Measurements from ENCODE around the gene ROGDI.

The ROGDI gene

DNA sequence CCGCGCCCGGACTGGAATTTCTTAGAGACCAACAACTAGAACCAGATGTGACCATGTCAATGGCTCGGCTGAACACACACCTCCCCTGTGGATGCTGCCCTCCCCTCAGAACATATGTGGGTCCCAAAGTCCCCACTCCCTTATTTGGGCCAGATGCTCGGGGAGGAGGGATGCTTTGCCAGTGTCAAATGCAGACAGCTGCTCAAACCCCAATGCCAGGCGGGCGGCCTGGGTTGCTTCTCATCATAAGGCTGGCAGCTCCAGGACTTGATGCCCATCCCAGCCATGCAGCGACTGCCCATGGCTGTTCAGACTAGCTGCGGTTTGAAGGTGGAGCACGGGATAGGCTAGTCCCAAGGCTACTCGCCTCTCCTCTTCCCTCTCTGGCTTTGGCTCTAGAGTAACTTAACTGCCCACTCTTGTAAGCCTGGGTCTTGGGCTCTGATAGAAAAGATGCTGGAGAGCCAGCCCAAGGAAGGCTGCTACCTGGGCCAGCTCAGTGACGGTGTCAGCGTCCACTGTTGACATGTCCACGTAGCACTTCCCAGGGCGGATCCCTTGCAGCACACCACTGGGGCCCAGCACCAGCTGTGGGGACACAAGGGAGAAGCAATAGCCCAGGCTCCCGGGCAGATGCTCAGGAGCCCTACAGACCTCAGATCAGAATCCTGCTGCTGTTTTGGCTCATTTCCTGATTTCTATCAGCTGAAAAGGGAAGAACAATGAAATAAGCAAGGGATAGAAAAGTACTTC, 11.0 kb upstream of the ROGDI start:
- DNase-seq (ENCODE audit: low read depth) = no peak

DNA sequence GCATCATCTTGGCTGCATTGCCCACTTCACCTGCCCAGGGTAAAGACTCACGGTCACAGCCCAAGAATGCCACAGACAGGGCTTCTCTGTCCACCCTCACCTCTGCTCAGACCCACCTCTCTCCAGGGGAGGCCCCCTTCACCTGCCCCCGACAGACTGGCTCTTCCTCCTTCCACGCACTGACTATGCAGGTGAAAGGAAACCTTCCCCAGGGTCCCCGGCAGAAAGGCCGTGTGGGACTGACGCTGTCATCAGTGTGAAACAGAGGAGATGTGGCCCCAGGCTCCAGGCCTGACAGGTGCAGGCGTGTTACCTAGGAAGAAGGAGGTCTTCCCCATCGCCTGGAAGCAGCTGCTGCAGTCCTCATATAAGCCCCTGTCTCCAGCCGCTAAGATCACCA, 9.3 kb upstream of the ROGDI start:
- DNase-seq (ENCODE audit: low read depth) = no peak

DNA sequence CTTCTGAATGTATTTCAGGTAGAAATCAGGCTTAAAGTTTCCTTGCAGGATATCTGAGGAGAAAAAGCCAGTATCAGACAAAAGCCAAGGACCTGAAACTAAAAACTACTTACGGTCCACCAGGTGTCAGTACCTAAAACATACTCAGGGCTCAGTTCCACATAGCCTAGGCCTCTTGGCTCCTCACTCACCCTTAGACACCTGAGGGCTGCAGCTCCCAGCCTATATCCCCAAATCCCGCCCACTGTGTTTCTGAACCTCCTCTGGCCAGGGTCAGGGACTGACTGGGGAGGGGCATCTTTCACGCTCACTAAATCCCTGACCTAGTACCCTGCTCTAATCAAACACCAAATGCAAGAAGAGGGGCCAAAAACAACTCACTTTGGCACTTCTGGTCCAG, 8.8 kb upstream of the ROGDI start:
- no peak for DNase-seq (ENCODE audit: low read depth)

DNA sequence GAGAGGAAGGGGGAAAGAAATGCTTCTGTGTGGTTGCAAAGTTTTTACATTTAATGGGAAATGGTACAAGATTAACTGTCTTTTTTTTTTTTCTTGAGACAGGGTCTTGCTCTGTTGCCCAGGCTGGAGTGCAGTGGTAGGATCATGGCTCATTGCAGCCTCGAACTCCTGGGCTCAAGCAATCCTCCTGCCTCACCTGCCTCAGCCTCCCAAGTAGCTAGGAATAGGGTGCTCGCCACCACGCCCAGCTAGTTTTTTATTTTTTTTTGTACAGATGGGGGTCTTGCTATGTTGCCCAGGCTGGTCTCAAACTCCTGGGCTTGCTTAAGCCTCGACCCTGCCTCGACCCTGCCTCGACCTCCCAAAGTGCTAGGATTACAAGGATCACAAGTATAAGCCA, 3.8 kb upstream of the ROGDI start:
- no peak for DNase-seq (ENCODE audit: low read depth)

DNA sequence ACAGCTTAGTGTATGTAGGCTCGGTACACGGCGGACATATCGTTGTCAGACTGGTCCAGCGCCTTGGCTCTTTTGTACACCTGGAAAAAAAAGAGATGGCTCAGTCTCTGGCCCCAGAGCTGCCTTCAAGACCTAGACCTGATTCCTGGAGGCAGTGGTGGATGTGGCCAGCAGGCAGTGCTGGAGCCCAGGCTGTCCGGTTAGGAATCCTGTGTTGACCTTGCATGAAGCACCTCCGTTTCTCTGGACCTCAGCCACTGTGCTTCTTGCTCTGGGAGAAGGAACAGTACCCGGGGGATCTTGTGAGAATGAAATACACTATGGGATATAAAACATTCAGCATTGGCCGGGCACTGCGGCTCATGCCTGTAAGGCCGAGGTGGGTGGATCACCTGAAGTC, 2.8 kb upstream of the ROGDI start:
- no peak for DNase-seq (ENCODE audit: low read depth)

DNA sequence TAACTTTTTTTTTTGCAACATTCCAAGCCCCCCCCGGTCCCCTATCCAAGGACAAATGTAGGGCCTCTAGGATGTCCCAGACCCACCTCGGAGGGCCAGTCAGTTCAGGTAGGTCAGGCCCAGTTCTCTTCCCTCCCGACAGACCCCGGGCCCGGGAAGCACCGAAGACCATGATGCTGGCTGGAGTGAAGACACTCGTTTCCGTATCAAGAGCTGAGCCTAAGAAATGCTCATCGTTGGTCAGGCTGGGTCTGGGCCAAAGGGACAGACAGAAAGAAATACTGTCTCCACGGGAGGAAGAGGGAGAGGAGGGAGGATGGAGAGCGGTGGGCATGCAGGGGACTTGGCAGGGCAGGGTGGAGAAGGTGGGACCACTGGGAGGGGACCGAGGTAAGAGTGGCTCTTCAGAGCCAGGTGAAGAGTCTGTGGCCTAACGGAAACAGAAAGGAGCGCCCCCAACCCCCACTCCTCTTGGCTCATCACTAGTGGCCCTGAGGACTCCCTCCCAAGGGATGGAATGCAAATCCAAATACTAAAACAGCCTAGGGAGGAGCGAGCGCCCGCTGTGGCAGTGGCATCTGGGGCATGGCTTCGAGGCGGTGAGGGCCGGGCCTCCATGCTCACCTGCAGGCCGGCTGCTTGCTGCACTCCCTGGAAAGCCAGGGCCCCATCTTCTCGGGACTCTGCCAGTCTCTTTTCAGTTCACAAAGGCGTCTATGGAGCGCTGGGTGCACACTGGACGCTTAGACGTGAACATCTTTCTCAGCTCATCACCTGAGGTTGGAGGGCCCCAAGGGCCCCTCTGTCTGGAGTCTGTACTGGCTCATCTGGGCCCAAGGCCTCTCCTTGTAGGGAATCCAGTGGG, 1.7 kb upstream of the ROGDI start:
- DNase-seq (ENCODE audit: low read depth) = no peak

DNA sequence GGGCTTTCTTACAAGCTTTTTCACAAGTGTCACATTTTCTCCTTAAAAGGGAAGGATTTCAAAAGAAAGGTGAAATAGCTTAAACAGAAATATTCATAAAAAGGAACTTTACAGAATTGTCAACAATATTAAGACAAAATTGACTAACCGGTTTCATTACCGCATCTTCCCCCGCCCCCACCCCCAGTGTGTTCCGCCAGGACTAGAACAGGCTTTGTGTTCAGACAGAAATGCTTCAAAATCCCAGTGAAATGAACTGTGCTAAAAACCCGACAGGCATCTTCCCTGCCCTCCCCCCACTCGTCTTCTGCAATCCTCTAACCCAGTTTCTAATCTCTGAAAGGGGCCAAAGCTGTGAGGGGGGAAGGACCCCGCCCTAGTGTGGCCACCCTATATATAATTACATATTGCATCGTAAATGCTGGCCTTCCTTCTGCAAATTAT, 990 bp upstream of the ROGDI start:
- DNase-seq (ENCODE audit: low read depth) = no peak

DNA sequence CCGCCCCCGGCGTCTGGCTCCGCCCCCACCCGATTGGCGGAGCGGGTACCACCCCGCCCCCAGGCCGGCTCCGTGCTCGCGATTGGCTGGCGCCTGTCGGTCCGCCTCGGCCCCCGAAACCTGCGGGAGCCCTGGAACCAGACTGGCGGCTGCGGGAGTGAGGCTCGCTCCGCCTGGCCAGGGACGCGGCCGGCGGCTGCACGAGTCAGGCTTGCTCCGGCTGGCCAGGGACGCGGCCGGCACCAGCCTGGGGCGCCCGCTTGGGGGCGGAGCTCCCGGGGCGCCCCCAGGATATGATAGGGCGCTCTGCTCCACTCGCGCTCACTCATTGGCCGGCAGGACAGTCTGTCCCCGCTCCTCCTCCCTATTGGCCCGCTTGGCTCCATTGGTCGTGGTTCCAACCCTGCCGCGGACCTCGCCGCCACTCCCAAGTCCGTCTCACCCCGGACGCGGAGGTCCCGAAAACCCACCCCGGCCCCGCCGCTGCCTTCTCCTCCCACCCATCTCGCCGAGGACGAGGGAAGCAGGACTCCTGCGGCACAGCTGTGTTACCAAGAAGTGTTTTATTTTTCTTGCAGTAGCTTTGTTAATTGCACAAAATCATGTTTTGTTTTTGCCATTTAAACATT, 340 bp upstream of the ROGDI start:
- DNase-seq (ENCODE audit: low read depth) = peak; percentile 61

DNA sequence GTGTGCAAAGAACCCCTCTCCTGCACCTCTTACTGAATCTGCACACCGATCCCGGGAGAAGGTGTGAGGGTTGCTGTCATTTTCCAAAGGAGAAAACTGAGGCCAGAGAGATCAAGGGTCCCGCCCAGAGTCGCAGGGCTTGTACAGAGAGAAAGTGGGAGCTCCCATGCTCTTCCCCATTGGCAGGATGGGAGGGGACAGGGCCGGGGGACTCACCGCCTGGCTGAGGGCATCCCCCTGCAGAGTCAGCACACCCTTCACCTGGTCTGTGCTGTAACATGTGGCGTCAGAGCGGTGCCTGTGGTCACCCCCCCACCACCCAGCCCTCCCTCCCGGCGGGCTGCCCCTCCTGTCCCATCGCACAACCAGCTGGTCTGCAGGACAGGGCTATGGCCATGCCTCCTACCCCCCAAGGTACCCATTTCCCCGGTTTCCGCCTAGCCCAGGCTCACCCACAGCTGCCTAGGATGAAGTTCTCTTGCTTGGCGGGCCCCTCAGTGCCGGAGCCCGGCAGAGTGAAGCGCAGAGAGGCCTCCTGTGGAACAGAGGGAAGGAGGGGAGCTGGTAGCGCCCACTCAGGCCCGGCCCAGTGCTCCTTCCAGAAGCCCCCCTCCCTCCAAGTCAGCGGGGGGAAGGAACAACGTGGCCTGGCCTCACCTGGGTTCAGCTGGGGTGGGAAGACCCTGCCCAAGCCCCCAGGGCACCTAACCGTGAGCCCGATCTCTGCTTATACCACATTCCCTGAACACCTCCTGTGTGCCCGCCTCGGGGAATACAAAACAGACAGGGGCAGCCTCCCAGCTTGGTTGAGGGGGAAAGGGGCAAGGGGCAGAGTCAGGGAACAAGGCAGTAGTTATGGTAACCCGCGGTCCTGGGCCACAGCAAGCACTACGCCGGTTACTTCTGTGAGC, 1.1 kb downstream of the ROGDI start:
- no peak for DNase-seq (ENCODE audit: low read depth)

DNA sequence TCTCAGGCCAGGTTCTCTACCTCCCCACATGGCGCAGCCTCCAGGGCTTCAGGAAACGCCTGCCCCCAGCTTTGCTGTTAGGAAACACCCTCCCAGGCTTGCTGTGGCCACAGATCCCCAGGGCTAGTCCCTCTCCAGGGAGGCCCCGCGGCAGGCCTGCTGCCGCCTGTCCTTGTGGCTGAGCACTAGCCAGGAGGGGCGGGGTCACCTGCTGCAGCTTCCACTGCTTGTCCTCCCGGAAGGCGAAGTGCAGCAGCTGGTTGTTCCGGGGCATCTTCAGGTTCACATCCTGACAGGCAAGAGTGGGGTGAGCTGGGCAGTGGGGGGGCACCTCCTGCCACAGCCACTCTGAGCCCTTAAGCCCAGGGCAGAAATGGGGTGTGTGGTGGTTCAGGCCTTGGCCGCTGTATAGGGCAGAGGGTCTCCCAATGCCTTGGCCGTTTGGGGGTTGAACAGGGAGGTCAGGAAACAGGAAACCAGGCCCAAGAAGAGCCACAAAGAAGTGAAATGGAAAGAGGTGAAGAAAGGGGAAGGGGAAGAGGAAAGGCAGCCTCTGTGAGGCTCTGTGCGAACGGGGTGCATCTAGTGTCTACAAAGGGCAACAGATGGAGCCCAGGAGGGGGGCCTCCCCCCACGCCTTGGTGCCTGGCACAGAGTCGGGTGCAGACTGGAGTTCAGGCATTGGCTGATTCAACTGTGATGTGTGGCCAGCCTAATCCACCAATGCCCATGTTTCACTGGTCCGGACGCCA, 2.0 kb downstream of the ROGDI start:
- peak; percentile 74 for DNase-seq (ENCODE audit: low read depth)

DNA sequence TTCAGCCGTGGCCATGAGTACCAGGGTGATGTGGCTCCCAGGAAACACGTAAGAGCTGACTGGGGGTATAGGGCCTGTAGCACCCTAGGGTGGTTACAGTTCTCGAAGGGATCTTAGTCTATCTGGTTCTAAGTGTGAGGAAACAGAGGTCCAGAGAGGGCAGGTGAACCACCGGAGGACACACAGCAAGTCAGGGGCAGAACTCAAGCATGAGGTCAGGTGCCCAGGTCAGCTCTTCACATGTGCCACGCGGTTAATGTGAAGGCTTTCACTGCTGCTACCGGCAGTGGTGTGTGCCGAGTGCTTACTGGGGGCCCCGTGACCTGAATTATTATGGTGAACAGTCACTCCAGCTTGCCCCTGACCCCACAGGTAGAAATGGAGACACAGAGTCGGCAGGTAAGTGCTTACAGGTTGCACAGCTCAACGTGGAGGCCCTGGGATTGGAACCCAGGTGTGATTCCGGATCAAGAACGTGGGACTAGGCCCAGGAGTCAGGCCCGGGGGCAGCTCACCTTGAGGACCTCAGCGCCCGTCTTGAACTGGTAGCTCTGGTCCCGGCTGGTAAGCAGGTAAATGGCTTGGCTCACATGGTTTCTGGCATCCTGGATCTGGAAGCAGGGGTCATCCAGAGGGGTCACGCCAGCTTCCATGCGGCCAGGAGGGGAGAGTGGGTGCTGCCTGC, 3.1 kb downstream of the ROGDI start:
- no peak for DNase-seq (ENCODE audit: low read depth)

DNA sequence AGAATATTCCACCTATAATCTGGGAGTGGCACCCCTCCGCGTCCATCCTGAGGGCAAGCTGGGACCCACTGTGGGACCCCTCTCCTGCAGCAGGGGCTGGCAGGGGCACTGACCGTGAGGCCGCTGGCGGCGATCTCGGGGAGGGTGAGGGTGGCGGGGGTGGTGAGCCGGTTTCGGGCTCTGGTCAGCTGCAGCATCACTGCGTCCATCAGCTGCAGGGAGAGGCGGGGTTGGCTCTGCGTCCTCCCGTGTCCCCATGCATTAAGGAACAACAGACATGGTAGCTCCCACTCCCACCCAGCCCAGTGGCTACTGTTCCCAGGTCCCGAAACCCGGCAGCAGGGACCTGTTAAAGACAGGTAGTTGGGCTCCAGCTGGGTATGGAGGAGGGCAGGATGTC, 4.0 kb downstream of the ROGDI start:
- DNase-seq (ENCODE audit: low read depth) = no peak

DNA sequence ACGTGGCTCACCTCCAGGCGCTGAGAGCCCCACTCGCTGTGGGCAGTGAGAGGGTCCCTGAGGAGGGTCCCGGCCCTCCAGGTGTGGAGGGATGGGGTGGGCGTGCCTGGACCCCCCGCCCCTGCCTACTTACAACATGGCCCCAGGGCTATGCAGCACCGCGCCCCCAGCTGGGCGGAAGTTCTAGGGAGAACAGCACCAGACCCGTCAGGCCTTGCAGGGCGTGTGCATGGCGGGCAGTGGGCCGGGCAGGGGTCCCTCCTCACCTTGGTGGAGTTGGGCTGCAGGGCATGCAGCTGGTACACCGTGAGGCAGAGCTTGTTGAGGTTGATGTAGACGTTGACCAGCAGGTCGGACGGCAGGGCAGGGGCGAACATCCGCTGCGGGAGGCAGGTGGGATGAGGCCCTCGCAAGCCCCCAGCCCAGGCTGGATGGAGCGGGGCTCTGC, 4.6 kb downstream of the ROGDI start:
- no peak for DNase-seq (ENCODE audit: low read depth)

DNA sequence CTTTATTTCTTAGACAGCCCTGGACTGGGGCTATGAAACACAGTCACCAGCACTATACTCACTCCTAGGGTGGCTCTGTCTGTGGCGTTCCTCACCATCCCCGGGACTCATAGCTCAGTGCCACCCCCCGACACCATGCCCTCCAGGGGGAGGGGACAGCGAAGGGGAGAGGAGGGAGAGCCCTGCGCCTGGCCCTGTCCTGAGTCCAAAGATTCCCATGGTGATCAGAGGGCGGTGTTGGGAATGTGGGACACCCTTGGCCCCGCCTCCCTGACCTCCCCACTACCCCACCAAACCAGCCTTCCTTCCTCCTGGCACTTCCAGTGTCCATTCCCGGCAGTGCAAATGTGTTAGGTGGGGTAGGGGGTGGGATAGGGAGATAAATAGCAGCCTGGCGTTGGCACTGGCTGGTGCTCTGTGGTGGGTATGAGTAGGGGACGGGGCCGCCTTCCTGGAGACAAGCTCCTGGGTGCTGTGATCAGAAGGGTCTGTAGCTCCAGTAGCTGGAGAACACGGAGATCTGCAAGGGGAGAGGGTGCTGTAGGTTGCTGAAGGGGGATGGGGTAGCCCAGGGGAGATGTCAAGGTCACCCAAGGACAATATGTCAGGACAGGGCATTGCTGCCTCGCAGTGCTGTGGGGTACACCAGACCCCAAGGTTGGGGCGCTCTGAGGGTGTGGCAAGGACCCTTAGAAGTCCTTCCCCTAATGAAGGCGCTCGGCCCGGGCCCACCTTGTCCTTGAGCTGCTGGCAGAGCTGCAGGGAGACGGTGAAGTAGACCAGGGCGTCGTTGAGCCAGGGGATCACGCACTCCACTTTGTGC, 5.2 kb downstream of the ROGDI start:
- DNase-seq (ENCODE audit: low read depth) = no peak

DNA sequence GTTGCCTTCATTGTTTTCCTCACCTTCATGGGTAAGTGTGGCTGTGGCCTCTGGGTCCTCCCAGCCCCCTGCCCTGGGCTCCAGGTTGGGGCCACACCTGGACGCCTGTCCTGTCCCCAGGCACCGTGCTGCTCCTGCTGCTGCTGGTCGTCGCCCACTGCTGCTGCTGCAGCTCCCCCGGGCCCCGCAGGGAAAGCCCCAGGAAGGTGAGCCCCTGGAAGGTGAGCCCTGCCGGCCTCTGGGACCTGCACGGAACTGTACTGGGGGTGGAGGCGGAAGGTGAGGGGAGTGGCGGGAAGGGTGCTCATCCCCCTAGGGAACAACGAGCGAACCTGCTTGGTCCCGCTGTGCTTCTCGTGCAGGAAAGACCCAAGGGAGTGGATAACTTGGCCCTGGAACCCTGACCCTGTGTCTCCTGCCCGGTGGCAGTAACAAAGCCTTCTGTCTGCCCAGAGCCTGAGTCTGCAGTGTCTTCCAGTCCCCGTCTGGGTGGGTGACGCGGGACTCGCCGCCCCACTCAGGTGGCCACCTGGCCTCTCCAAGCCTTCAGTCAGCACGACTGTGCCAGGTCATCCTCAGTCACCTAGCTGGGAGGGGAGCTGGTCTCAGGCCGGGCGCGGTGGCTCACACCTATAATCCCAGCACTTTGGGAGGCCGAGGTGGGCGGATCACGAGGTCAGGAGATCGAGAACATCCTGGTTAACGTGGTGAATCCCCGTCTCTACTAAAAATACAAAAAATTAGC, 6.4 kb downstream of the ROGDI start:
- no peak for DNase-seq (ENCODE audit: low read depth)

DNA sequence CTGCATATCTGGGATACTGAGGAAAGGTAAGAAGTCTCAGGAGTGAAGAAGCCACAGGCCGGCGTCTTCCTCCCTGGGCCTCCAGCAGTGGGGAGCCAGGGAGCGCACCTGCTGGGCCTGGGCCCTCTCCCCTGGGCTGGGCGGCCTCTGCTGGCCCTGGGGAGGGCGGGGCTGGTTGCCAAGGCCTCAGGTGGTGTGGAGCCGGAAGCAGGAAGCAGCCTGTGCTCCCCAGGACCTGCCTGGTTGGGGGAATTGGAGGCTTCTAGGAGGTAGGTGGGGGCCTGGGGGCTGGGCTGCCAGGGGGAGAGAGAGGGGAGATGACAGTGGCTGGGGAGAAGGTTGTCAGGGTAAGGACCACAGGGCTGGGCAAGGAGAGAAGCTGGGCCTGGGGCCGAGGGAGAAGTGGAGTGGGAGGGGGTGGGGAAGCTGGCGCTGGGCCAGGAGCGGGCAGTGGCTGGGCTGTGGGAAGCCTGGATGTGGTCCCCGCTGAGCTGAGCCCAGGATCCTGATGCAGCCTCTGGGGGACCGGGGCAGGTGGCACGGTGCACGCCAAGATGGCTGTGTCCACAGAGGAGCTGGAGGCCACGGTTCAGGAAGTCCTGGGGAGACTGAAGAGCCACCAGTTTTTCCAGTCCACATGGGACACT, 7.1 kb downstream of the ROGDI start, which contains the start of gene SMIM22:
Gene SMIM22 (plus strand): TSS at position 189 of the 647 bp plus-strand sequence. CDS start 366 bp downstream, at position 555.
- DNase-seq (ENCODE audit: low read depth) = no peak

DNA sequence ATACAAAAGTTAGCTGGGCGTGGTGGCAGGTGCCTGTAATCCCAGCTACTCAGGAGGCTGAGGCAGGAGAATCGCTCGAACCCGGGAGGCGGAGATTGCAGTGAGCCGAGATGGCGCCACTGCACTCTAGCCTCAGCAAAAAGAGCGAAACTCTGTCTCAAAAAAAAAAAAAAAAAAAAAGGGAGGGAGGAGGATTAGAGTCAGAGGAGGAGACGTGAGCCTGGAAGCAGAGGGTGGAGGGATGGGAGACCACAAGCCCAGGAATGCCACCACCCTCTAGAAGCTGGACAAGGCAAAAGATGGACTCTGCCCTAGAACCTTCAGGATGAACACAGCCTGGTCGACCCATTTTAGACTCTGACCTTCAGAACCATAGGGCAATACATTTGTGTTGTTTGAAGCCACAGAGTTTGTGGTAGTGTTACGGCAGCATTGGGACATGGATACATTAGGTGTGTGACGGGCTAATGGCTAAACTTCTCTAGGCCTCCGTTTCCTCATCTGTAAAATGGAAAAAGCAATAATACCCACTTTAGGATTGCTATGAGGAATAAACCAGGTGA, 9.4 kb downstream of the ROGDI start:
- no peak for DNase-seq (ENCODE audit: low read depth)

DNA sequence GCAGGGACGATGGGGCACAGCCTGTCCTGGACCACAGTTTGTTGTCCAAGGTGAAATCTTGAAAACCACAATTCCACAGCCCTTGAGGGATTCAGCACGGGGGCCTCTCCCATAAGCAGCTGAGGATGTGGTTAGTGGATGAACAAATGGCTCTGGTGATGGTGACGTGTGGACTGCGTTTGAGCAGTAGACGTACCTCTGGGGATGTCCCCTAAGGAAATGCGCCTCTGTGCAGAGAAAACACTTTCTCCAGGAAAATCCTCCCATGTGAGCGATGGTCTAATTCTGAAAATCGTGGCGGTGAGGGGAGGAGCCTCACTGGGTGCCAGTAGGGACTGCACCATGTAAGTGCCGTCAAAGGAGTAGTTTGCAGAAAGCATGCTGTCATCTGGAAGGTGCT, 11.6 kb downstream of the ROGDI start:
- DNase-seq (ENCODE audit: low read depth) = no peak

Measured in CMK (cell line).